H1 (cell line): ENCODE measurements around the gene KPNA4. TPM values are rescaled to one million over a fixed set of nuclear protein-coding genes. Genes with fewer than 3 reads are reported as not detected.

ENCODE experiments used
- CTCF ChIA-PET: fragments of 300-600 bp; sonication (Branson Sonifier 250); formaldehyde crosslinking; loops from one replicate; lab custom pipeline; 2021; ENCODE audit not compliant: partially characterized antibody; lab: Charles Lee
- POLR2A ChIA-PET: fragments of 300-600 bp; sonication (Branson Sonifier 250); formaldehyde crosslinking; loops from one replicate; lab custom pipeline; 2021; ENCODE audit warnings: inconsistent platforms; ENCODE audit not compliant: partially characterized antibody; lab: Charles Lee
- DNase-seq, 2 experiments: peaks; one replicate each; pipeline versions ENCODE4 v3.0.0 to v3.0.0-alpha.2; 2010 to 2022; ENCODE audit warnings: low spot score in 2 of 2, low read depth in 1 of 2, mixed read lengths in 1 of 2
- FAIRE-seq: peaks from 2 replicates; lab custom pipeline; 2011; peaks lifted over from hg19 to GRCh38; lab: Jason Lieb, UNC
- H2AFZ ChIP-seq: 2 replicates; pipeline ENCODE4 v1.8.1; 2012; ENCODE audit warnings: low read length, inconsistent platforms
- H2AK5ac ChIP-seq: 2 replicates; pipeline ENCODE4 v1.6.1; 2013; ENCODE audit warnings: low read depth, low read length
- H2BK120ac ChIP-seq: replicated peaks from 2 replicates; pipeline ENCODE3; 2013; ENCODE audit warnings: low read depth, low read length, inconsistent platforms
- H2BK12ac ChIP-seq: 2 replicates; pipeline ENCODE4 v1.6.1; 2013; ENCODE audit warnings: low read depth, low read length
- H2BK15ac ChIP-seq: 2 replicates; pipeline ENCODE4 v1.6.1; 2013; ENCODE audit warnings: low read length
- H2BK20ac ChIP-seq: 2 replicates; pipeline ENCODE4 v1.6.1; 2013; ENCODE audit warnings: low read length
- H2BK5ac ChIP-seq: 2 replicates; pipeline ENCODE4 v1.6.1; 2013; ENCODE audit warnings: low read depth, low read length
- H3K14ac ChIP-seq: 2 replicates; pipeline ENCODE4 v1.6.1; 2013; ENCODE audit warnings: inconsistent platforms; ENCODE audit not compliant: insufficient read length
- H3K18ac ChIP-seq: 2 replicates; pipeline ENCODE4 v1.6.1; 2013; ENCODE audit warnings: low read length; ENCODE audit errors: extremely low read depth
- H3K23ac ChIP-seq: 2 replicates; pipeline ENCODE4 v1.6.1; 2013; ENCODE audit warnings: inconsistent platforms; ENCODE audit not compliant: insufficient read length
- H3K23me2 ChIP-seq: 2 replicates; pipeline ENCODE4 v1.6.1; 2013; ENCODE audit warnings: low read depth, low read length
- H3K27ac ChIP-seq: 2 replicates; pipeline ENCODE4 v1.6.1; 2011; ENCODE audit warnings: low read depth, low read length, inconsistent platforms
- H3K27me3 ChIP-seq, 4 experiments: replicated peaks in 1 of 4; 1 replicate in 1 of 4; 2 replicates in 3 of 4; pipeline versions ENCODE4 v1.6.1 to v1.8.1; 2011 to 2013; ENCODE audit warnings: low read length in 3 of 4, mild to moderate bottlenecking in 3 of 4, inconsistent platforms in 2 of 4, mixed read lengths in 2 of 4, moderate library complexity in 1 of 4; ENCODE audit not compliant: control insufficient read depth in 3 of 4, insufficient read depth in 3 of 4; ENCODE audit errors: extremely low read depth in 1 of 4
- H3K36me3 ChIP-seq, 4 experiments: 2 replicates each; pipeline versions ENCODE4 v1.6.1 to v1.8.1; 2011 to 2013; ENCODE audit warnings: mild to moderate bottlenecking in 4 of 4, low read length in 3 of 4, moderate library complexity in 2 of 4, control low read depth in 1 of 4, inconsistent platforms in 1 of 4; ENCODE audit not compliant: insufficient read depth in 4 of 4, control insufficient read depth in 2 of 4
- H3K4ac ChIP-seq: replicated peaks from 2 replicates; pipeline ENCODE3; 2013; ENCODE audit warnings: low read length, low read depth, mixed read lengths, inconsistent platforms; ENCODE audit not compliant: insufficient read length
- H3K4me1 ChIP-seq, 4 experiments: replicated peaks in 1 of 4; 1 replicate in 1 of 4; 2 replicates in 3 of 4; pipeline versions ENCODE4 v1.6.1 to v1.8.1; 2011 to 2013; ENCODE audit warnings: low read length in 3 of 4, inconsistent platforms in 2 of 4, mixed read lengths in 1 of 4; ENCODE audit not compliant: insufficient read depth in 4 of 4, control insufficient read depth in 3 of 4
- H3K4me2 ChIP-seq, 2 experiments: 2 replicates each; pipeline versions ENCODE4 v1.6.1 to v1.8.1; 2011 to 2013; ENCODE audit warnings: low read depth in 2 of 2, low read length in 2 of 2, control low read depth in 1 of 2, inconsistent platforms in 1 of 2, mild to moderate bottlenecking in 1 of 2; ENCODE audit not compliant: insufficient read depth in 1 of 2
- H3K4me3 ChIP-seq, 4 experiments: fragments of 200-600, 300-600 bp in 1 of 4; sonication (generic), shearing (Covaris generic), sonication (Bioruptor Twin) in 1 of 4; 2 replicates each; pipeline versions ENCODE4 v1.5.1 to v1.8.1; 2011 to 2016; ENCODE audit warnings: low read length in 4 of 4, low read depth in 3 of 4, control low read depth in 2 of 4, inconsistent platforms in 2 of 4, mild to moderate bottlenecking in 2 of 4, mixed read lengths in 1 of 4, moderate library complexity in 1 of 4; ENCODE audit not compliant: insufficient read depth in 2 of 4; ENCODE audit errors: extremely low read depth in 1 of 4
- H3K56ac ChIP-seq: replicated peaks from 2 replicates; pipeline ENCODE3; 2013; ENCODE audit warnings: low read depth, mild to moderate bottlenecking, mixed read lengths, low read length, inconsistent platforms; ENCODE audit not compliant: insufficient read length
- H3K79me1 ChIP-seq: 2 replicates; pipeline ENCODE4 v1.6.1; 2013; ENCODE audit warnings: low read depth, low read length, control low read depth
- H3K79me2 ChIP-seq, 2 experiments: 2 replicates each; pipeline versions ENCODE4 v1.6.1 to v1.8.1; 2012 to 2013; ENCODE audit warnings: low read length in 2 of 2, mild to moderate bottlenecking in 2 of 2, inconsistent platforms in 1 of 2; ENCODE audit not compliant: insufficient read depth in 2 of 2, control insufficient read depth in 1 of 2
- H3K9ac ChIP-seq, 4 experiments: replicated peaks in 1 of 4; 1 replicate in 1 of 4; 2 replicates in 3 of 4; pipeline versions ENCODE4 v1.6.1 to v1.8.1; 2011 to 2013; ENCODE audit warnings: low read depth in 3 of 4, low read length in 3 of 4, control low read depth in 2 of 4, mild to moderate bottlenecking in 2 of 4, moderate library complexity in 2 of 4, inconsistent platforms in 1 of 4; ENCODE audit errors: extremely low read depth in 1 of 4
- H3K9me3 ChIP-seq, 2 experiments: 2 replicates each; pipeline versions ENCODE4 v1.6.1 to v1.8.1; 2012 to 2013; ENCODE audit warnings: mild to moderate bottlenecking in 2 of 2, moderate library complexity in 2 of 2, control low read depth in 1 of 2, inconsistent platforms in 1 of 2, low read depth in 1 of 2, low read length in 1 of 2, mixed read lengths in 1 of 2; ENCODE audit not compliant: insufficient read depth in 2 of 2
- H4K20me1 ChIP-seq, 2 experiments: replicated peaks in 1 of 2; 2 replicates each; pipeline versions ENCODE3 to v1.8.1; 2011 to 2013; ENCODE audit warnings: inconsistent platforms in 2 of 2, low read length in 2 of 2, mild to moderate bottlenecking in 1 of 2; ENCODE audit not compliant: insufficient read depth in 2 of 2, control insufficient read depth in 1 of 2
- H4K5ac ChIP-seq: 2 replicates; pipeline ENCODE4 v1.6.1; 2013; ENCODE audit warnings: low read length, low read depth, mixed read lengths, inconsistent platforms; ENCODE audit not compliant: insufficient read length
- H4K8ac ChIP-seq: 2 replicates; pipeline ENCODE4 v1.8.0; 2013; ENCODE audit warnings: mild to moderate bottlenecking, moderate library complexity, low read length, inconsistent platforms; ENCODE audit not compliant: insufficient read depth; ENCODE audit errors: extremely low read depth
- H4K91ac ChIP-seq: replicated peaks from 2 replicates; pipeline ENCODE3; 2013; ENCODE audit warnings: low read length, mixed read lengths, inconsistent platforms; ENCODE audit not compliant: insufficient read length
- BRCA1 ChIP-seq: IDR thresholded peaks from 2 replicates; pipeline ENCODE4 v1.6.1; 2012; ENCODE audit warnings: low read depth, low read length, improper control_type of control experiment
- KDM1A ChIP-seq: fragments of 200-600, 300-600 bp; sonication (generic); IDR thresholded peaks from 2 replicates; pipeline ENCODE4 v1.7.1; 2016; ENCODE audit warnings: mild to moderate bottlenecking, low read length, borderline replicate concordance
- RNF2 ChIP-seq: fragments of 200-900, 300-1000 bp; sonication (generic); IDR thresholded peaks from 2 replicates; pipeline ENCODE4 v1.7.1; 2016; ENCODE audit warnings: borderline replicate concordance, low read depth, mild to moderate bottlenecking, antibody characterized with exemption, low read length; ENCODE audit not compliant: poor library complexity, severe bottlenecking; ENCODE audit errors: missing control alignments
- whole genome bisulfite sequencing, 2 experiments: shearing (Covaris generic) in 1 of 2; methylation state at CpG; one replicate each; pipeline versions ENCODE4 v1.1.6 to v1.1.7; 2013 to 2015; ENCODE audit warnings: low lambda C conversion rate in 2 of 2, mixed read lengths in 2 of 2, inconsistent platforms in 1 of 2, low coverage in 1 of 2, missing lambda C conversion rate in 1 of 2; ENCODE audit not compliant: insufficient replicate concordance in 2 of 2, insufficient coverage in 1 of 2, insufficient read length in 1 of 2; ENCODE audit errors: extremely low coverage in 1 of 2, missing lambda C conversion rate in 1 of 2; 5-methylcytosine and 5-hydroxymethylcytosine counted together
- polyA plus RNA-seq, 7 experiments: library from polyadenylated mRNA; depleted of rRNA in 3 of 7; stranded (reverse) in 5 of 7; unstranded in 2 of 7; fragments of >200 nt in 5 of 7; fragments of 200-250 nt in 2 of 7; gene quantifications; 1 replicate in 5 of 7; 2 replicates in 1 of 7; 4 replicates in 1 of 7; pipeline versions ENCODE4 v1.2.1 to v1.2.3, GENCODE V29; 2011 to 2013; ENCODE audit warnings: missing spikeins in 2 of 7, mixed read lengths in 2 of 7
- total RNA-seq: library from RNA; stranded (reverse); fragmentation: NEBNext Ultra II Directional; extraction: Animal tissue kit (Norgen Biotek cat#: 25700); gene quantifications from 2 replicates; pipeline ENCODE4 v1.2.1, GENCODE V29; 2021

KPNA4 gene
- total and polyA plus RNA-seq, 2 of the 8 experiments (the other 6 are each of a cell fraction or from before 2014, with no cell fraction given), result 13.2 to 81.9 TPM

- POLR2A ChIA-PET, result no interaction called here
- no peaks in the 10 kb centered on the region for H3K4me1 ChIP-seq
- H3K4ac ChIP-seq, result no peak overlapping the region
- H4K5ac ChIP-seq, result no peak overlapping the region
- H3K9ac ChIP-seq, result no peak overlapping the region
- H2AK5ac ChIP-seq, result no peak overlapping the region
- TF ChIP-seq KDM1A (no peak), RNF2 (no peak), BRCA1 (no peak)
- no peak overlapping the region for H3K14ac ChIP-seq
- no peaks in the 10 kb centered on the region for H3K79me2 ChIP-seq
- H2BK12ac ChIP-seq, result no peak overlapping the region
- H2BK15ac ChIP-seq, result no peak overlapping the region
- no peak overlapping the region for H2AFZ ChIP-seq
- no peak overlapping the region for H3K4me3 ChIP-seq
- H3K27ac ChIP-seq, result no peak overlapping the region
- no peaks in the 10 kb centered on the region for H4K20me1 ChIP-seq
- DNase-seq (no peak), FAIRE-seq (no peak)
- peaks cover 0 to 8% of the 10 kb centered on the region in 2 experiments; a peak in 1 of 4 replicates for H3K9me3 ChIP-seq
- 93% methylated on average over 3 of the region's 3 CpGs; no CpG with 5 or more reads in 1 of the 2 experiments for WGBS, 2 experiments
- no peak overlapping the region for H3K23ac ChIP-seq
- no peaks in the 10 kb centered on the region for H3K23me2 ChIP-seq
- no peak overlapping the region for H3K56ac ChIP-seq
- H2BK5ac ChIP-seq, result no peak overlapping the region
- H4K91ac ChIP-seq, result no peak overlapping the region
- CTCF ChIA-PET, result interaction anchor here (0.7 to 1.8 kb wide), 3 partner anchors 15 to 49 kb away, joined by 3 read pairs; no protein-coding TSS in a partner anchor
- peaks cover 0 to 1% (median 0%) of the 10 kb centered on the region in 4 experiments; a peak in 1 of 7 replicates for H3K27me3 ChIP-seq
- H3K4me2 ChIP-seq, result no peak overlapping the region
- no peak overlapping the region for H2BK20ac ChIP-seq
- H3K36me3 ChIP-seq, result no peaks in the 10 kb centered on the region
- no peak overlapping the region for H4K8ac ChIP-seq
- no peak overlapping the region for H3K18ac ChIP-seq
- no peaks in the 10 kb centered on the region for H3K79me1 ChIP-seq
- H2BK120ac ChIP-seq, result no peak overlapping the region
Observed at GRCh38 chr3:160574636-160575035, 9.3 kb upstream of the KPNA4 start.
